Body of pancreas (tissue), 4 donors: ENCODE data around the gene CDC42EP1.

Experiments used
- CTCF ChIP-seq, 7 experiments: fragments of 450-650 bp in 4 of 7; fragments of 200-600 bp in 3 of 7; sonication (generic) in 3 of 7; IDR thresholded peaks; one replicate each; pipeline ENCODE4 v1.5.1; 2016 to 2019; ENCODE audit warnings: antibody characterized with exemption in 7 of 7
- POLR2A ChIP-seq, 3 donors: fragments of 450-650 bp; IDR thresholded peaks; one replicate each; pipeline ENCODE4 v1.6.1; 2016; ENCODE audit warnings: antibody characterized with exemption in 3 of 3, mild to moderate bottlenecking in 2 of 3

- TF ChIP-seq CTCF (IDR thresholded peaks at IDR 0.05): peak; percentile 94 to 98 (median 97)
- TF ChIP-seq POLR2A (IDR thresholded peaks at IDR 0.05): peak in 2 of 3 donors; percentile 24
Measured at GRCh38 chr22:37566903-37567798, 6.9 kb downstream of the CDC42EP1 start.
